BLaER1 treated with 17β-estradiol and CSF1 and Interleukin-3, amounts not matched to agents 10 nM and 100 nM (cell line): Measurements from ENCODE around the gene ZNF213.

Experiments
- H3K27ac ChIP-seq, 11 experiments: shearing (Covaris generic); formaldehyde crosslinking; 2 replicates each; pipeline ENCODE4 v1.8.1; 2022
- H3K27me3 ChIP-seq, 11 experiments: shearing (Covaris generic); formaldehyde crosslinking; 2 replicates each; pipeline ENCODE4 v1.8.1; 2022
- H3K36me3 ChIP-seq, 11 experiments: shearing (Covaris generic); formaldehyde crosslinking; 2 replicates each; pipeline ENCODE4 v1.8.1; 2022
- H3K4me1 ChIP-seq, 10 experiments: shearing (Covaris generic); formaldehyde crosslinking; 2 replicates each; pipeline ENCODE4 v1.8.1; 2022
- H3K4me2 ChIP-seq, 11 experiments: shearing (Covaris generic); formaldehyde crosslinking; 2 replicates each; pipeline ENCODE4 v1.8.1; 2022
- H3K4me3 ChIP-seq, 10 experiments: shearing (Covaris generic); formaldehyde crosslinking; 2 replicates each; pipeline ENCODE4 v1.8.1; 2022
- H3K9ac ChIP-seq, 11 experiments: shearing (Covaris generic); formaldehyde crosslinking; 2 replicates each; pipeline ENCODE4 v1.8.1; 2022
- H3K9me3 ChIP-seq, 11 experiments: shearing (Covaris generic); formaldehyde crosslinking; replicated peaks in 1 of 11; 2 replicates each; pipeline ENCODE4 v1.8.1; 2022
- H4K20me1 ChIP-seq, 11 experiments: shearing (Covaris generic); formaldehyde crosslinking; 2 replicates each; pipeline ENCODE4 v1.8.1; 2022
- Cebpa-rat ChIP-seq, 11 experiments: shearing (Covaris generic); IDR thresholded peaks; 2 replicates each; pipeline ENCODE4 v1.8.1; 2022

Gene ZNF213

DNA sequence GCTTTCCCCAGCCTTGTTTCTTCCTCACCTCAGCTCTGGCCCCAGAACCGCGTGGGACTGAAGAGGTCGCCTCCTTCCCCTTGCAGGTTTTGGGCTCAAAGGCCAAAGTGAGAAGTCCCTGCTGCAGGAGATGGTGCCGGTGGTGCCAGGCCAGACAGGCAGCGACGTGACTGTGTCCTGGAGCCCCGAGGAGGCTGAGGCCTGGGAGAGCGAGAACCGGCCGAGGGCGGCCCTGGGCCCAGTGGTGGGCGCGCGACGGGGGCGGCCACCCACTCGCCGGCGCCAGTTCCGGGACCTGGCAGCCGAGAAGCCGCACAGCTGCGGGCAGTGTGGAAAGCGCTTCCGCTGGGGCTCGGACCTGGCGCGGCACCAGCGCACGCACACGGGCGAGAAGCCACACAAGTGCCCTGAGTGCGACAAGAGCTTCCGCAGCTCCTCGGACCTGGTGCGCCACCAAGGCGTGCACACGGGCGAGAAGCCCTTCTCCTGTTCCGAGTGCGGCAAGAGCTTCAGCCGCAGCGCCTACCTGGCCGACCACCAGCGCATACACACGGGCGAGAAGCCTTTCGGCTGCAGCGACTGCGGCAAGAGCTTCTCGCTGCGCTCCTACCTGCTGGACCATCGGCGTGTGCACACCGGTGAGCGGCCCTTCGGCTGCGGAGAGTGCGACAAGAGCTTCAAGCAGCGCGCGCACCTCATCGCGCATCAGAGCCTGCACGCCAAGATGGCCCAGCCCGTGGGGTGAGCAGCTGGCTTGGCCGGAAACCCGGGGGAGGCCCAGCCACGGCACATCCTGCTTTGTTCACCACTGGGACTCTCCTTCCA, 6.0 kb downstream of the ZNF213 start:
- peaks cover 29 to 55% (median 46%) of the 10 kb centered on the region in 10 experiments for H3K4me1 ChIP-seq
- no peak overlapping the region for H3K27ac ChIP-seq
- no peak overlapping the region; a peak in 1 of 22 replicates for H3K4me2 ChIP-seq
- peaks cover 19 to 60% (median 43%) of the 10 kb centered on the region in 11 experiments; a peak in 20 of 22 replicates for H3K36me3 ChIP-seq
- no peaks in the 10 kb centered on the region for H3K27me3 ChIP-seq
- H4K20me1 ChIP-seq, result peaks cover 0 to 52% (median 3%) of the 10 kb centered on the region in 11 experiments; a peak in 5 of 22 replicates
- H3K4me3 ChIP-seq, result no peak overlapping the region
- TF ChIP-seq Cebpa-rat (IDR thresholded peaks at IDR 0.05), result no peak
- H3K9ac ChIP-seq, result no peak overlapping the region; a peak in 1 of 22 replicates
- H3K9me3 ChIP-seq, result no peaks in the 10 kb centered on the region

DNA sequence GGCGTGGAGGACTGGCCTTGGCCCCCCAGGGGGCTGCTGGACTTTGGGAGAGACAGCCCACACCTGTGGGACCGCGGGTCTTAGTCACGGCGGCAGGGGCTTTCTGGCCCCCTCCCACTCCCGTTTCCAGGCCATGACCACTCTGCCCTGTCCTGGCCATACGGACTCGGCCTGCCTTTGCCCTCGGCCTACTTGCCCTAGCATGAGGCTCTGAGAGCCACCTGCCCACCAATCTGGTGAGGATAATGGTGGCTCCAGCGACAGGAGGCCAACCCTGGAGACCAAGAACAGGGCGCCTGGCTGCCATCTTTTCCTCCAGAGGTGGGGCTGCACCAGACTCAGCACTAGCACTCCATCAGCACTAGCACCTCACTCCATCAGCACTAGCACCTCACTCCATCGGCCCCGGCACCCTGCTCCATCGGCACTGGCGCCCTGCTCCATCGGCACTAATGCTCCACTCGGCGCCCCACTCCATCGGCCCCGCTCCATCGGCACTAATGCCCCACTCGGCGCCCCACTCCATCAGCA, 7.0 kb downstream of the ZNF213 start:
- Histone ChIP-seq H3K9me3 (no peaks in the 10 kb centered on the region), H3K4me1 (peaks cover 19 to 45% (median 36%) of the 10 kb centered on the region in 10 experiments), H3K9ac (no peak overlapping the region), H3K4me2 (no peak overlapping the region), H3K27me3 (no peaks in the 10 kb centered on the region), H3K27ac (no peak overlapping the region), H4K20me1 (peaks cover 0 to 52% (median 3%) of the 10 kb centered on the region in 11 experiments; a peak in 5 of 22 replicates), H3K36me3 (peaks cover 19 to 60% (median 43%) of the 10 kb centered on the region in 11 experiments; a peak in 20 of 22 replicates), H3K4me3 (no peak overlapping the region)
- TF ChIP-seq Cebpa-rat (IDR thresholded peaks at IDR 0.05), result no peak

GRCh38 chr16:3142327-3142726, 7.5 kb downstream of the ZNF213 start:
- H3K27ac ChIP-seq, result no peak overlapping the region
- H3K4me1 ChIP-seq, result peaks cover 14 to 41% (median 31%) of the 10 kb centered on the region in 10 experiments
- H4K20me1 ChIP-seq, result peaks cover 0 to 52% (median 3%) of the 10 kb centered on the region in 11 experiments; a peak in 5 of 22 replicates
- H3K27me3 ChIP-seq, result 0 out of 22 replicates have a peak, but pooled peaks cover 0 to 2% (median 0%) of the 10 kb centered on the region in 11 experiments
- H3K4me3 ChIP-seq, result no peak overlapping the region
- no peak for TF ChIP-seq Cebpa-rat (IDR thresholded peaks at IDR 0.05)
- no peaks in the 10 kb centered on the region for H3K9me3 ChIP-seq
- peaks cover 19 to 58% (median 43%) of the 10 kb centered on the region in 11 experiments; a peak in 20 of 22 replicates for H3K36me3 ChIP-seq
- H3K9ac ChIP-seq, result no peak overlapping the region
- H3K4me2 ChIP-seq, result no peak overlapping the region

DNA sequence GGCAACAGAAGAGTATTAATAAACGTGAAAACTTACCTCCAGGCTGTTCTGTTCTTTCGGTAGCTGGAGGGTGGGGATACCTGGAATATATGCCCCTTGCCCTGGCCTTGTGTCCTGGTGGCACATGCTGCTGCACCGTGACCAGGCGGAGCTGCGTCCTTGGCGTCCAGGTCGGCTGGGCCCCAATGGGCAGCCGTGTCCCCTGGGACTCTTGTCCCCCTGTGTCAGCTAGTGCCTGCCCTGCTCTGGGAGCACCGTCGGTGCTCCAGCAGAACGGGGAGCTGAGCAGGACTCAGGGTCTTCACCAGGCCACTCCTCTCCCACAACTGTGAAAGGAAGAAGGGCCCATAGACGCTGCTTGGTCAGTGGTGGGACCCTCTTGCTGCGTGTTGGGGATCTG, 7.9 kb downstream of the ZNF213 start:
- H3K4me1 ChIP-seq, result peaks cover 10 to 36% (median 27%) of the 10 kb centered on the region in 10 experiments
- H4K20me1 ChIP-seq, result peaks cover 0 to 52% (median 3%) of the 10 kb centered on the region in 11 experiments; a peak in 5 of 22 replicates
- no peak overlapping the region for H3K4me3 ChIP-seq
- no peak overlapping the region for H3K4me2 ChIP-seq
- peaks cover 19 to 54% (median 43%) of the 10 kb centered on the region in 11 experiments; a peak in 20 of 22 replicates for H3K36me3 ChIP-seq
- H3K9me3 ChIP-seq, result no peaks in the 10 kb centered on the region
- no peak overlapping the region for H3K27ac ChIP-seq
- no peak for TF ChIP-seq Cebpa-rat (IDR thresholded peaks at IDR 0.05)
- peaks cover 0 to 6% (median 0%) of the 10 kb centered on the region in 11 experiments; a peak in 2 of 22 replicates for H3K27me3 ChIP-seq
- H3K9ac ChIP-seq, result no peak overlapping the region

DNA sequence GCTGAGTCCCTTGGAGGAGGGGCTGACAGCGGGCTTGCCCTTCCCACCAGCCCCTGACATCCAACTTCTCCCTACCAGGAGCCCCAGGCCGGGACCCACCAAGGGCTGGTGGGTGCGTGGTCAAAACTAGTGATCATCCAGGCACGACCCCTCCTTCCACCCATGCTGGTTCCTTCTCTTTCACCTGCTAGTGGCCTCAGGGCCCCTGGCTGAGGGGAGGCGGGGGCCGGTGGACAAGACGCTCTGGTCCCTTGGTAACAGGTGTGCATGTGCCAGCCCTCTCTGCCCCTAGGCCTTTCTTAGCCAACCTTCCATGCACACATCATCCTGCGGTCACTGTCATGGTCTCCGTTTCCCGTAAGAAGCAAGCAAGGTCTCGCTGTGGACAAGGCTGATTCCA, 8.4 kb downstream of the ZNF213 start:
- H4K20me1 ChIP-seq, result peaks cover 0 to 52% (median 3%) of the 10 kb centered on the region in 11 experiments; a peak in 5 of 22 replicates
- H3K4me1 ChIP-seq, result peaks cover 6 to 32% (median 23%) of the 10 kb centered on the region in 10 experiments
- no peak for TF ChIP-seq Cebpa-rat (IDR thresholded peaks at IDR 0.05)
- H3K36me3 ChIP-seq, result peaks cover 19 to 49% (median 43%) of the 10 kb centered on the region in 11 experiments; a peak in 20 of 22 replicates
- H3K9me3 ChIP-seq, result no peaks in the 10 kb centered on the region
- no peak overlapping the region for H3K27ac ChIP-seq
- no peak overlapping the region for H3K4me2 ChIP-seq
- no peak overlapping the region for H3K4me3 ChIP-seq
- no peak overlapping the region for H3K9ac ChIP-seq
- peaks cover 0 to 10% (median 0%) of the 10 kb centered on the region in 11 experiments; a peak in 5 of 22 replicates for H3K27me3 ChIP-seq

GRCh38 chr16:3143598-3144320, 8.9 kb downstream of the ZNF213 start:
- Histone ChIP-seq H3K4me3 (no peak overlapping the region), H3K9ac (peak overlapping the region in 6 of 11 experiments; percentile 24 to 57 (median 40); a peak in 5 of 22 replicates), H3K27me3 (peaks cover 0 to 15% (median 5%) of the 10 kb centered on the region in 11 experiments; a peak in 13 of 22 replicates), H3K4me2 (peak overlapping the region in 9 of 11 experiments; percentile 17 to 81 (median 61); a peak in 15 of 22 replicates), H3K4me1 (peaks cover 0 to 27% (median 17%) of the 10 kb centered on the region in 10 experiments; a peak in 17 of 20 replicates), H3K9me3 (no peaks in the 10 kb centered on the region), H3K27ac (0 out of 22 replicates have a peak overlapping the region, but pooled peaks of 1 of the 11 experiments have one; percentile 35), H3K36me3 (peaks cover 19 to 44% (median 38%) of the 10 kb centered on the region in 11 experiments; a peak in 20 of 22 replicates), H4K20me1 (peaks cover 0 to 47% (median under 1%) of the 10 kb centered on the region in 11 experiments; a peak in 5 of 22 replicates)
- TF ChIP-seq Cebpa-rat (IDR thresholded peaks at IDR 0.05), result no peak

GRCh38 chr16:3144321-3144983, 9.6 kb downstream of the ZNF213 start:
- Histone ChIP-seq H4K20me1 (peaks cover 0 to 41% (median 0%) of the 10 kb centered on the region in 11 experiments; a peak in 4 of 22 replicates), H3K4me1 (peaks cover 0 to 28% (median 19%) of the 10 kb centered on the region in 10 experiments; a peak in 17 of 20 replicates), H3K36me3 (peaks cover 14 to 37% (median 33%) of the 10 kb centered on the region in 11 experiments; a peak in 20 of 22 replicates), H3K4me3 (no peak overlapping the region), H3K9ac (peak overlapping the region in 8 of 11 experiments; percentile 15 to 65 (median 40); a peak in 8 of 22 replicates), H3K27me3 (peaks cover 0 to 22% (median 11%) of the 10 kb centered on the region in 11 experiments; a peak in 17 of 22 replicates), H3K9me3 (no peaks in the 10 kb centered on the region), H3K4me2 (peak overlapping the region in 9 of 11 experiments; percentile 17 to 81 (median 61); a peak in 15 of 22 replicates), H3K27ac (peak overlapping the region in 1 of 11 experiments; percentile 35; a peak in 1 of 22 replicates)
- no peak for TF ChIP-seq Cebpa-rat (IDR thresholded peaks at IDR 0.05)
